GM19351 (cell line): ENCODE data around the gene ZCCHC13.
"Not testable (repeated sequence)": the region's sequence is repeated elsewhere in the genome, so short reads cannot be mapped to it uniquely, and the experiment has no call there.

Source experiments
- ATAC-seq: cut with Tn5 transposase; IDR thresholded peaks from one replicate; pipeline ENCODE4 v1.9.1; 2021; ENCODE audit warnings: mild to moderate bottlenecking, moderate library complexity; ENCODE audit not compliant: unreplicated experiment

ZCCHC13 gene

GRCh38 chrX:74304016-74304415 is at the start of gene ZCCHC13:
Gene ZCCHC13 (plus strand): TSS chrX:74304180. CDS start chrX:74304267, 87 bp downstream.
- ATAC-seq = no peak

GRCh38 chrX:74258111-74258510 is 45.9 kb upstream of the ZCCHC13 start:
- ATAC-seq = not testable (repeated sequence)

- no peak for ATAC-seq
Measured at GRCh38 chrX:74259885-74260491, 44.0 kb upstream of the ZCCHC13 start.

- no peak for ATAC-seq
Measured at GRCh38 chrX:74262452-74263209, 41.3 kb upstream of the ZCCHC13 start.

GRCh38 chrX:74270393-74270792 is 33.6 kb upstream of the ZCCHC13 start:
- no peak for ATAC-seq

GRCh38 chrX:74272230-74272629 is 31.8 kb upstream of the ZCCHC13 start:
- ATAC-seq = peak; percentile 88

- no peak for ATAC-seq
Measured at GRCh38 chrX:74274516-74274915, 29.5 kb upstream of the ZCCHC13 start.

GRCh38 chrX:74277320-74277719 is 26.7 kb upstream of the ZCCHC13 start:
- ATAC-seq = no peak

GRCh38 chrX:74277846-74278245 is 26.1 kb upstream of the ZCCHC13 start:
- no peak for ATAC-seq

- ATAC-seq = peak; percentile 66
Measured at GRCh38 chrX:74280759-74281158, 23.2 kb upstream of the ZCCHC13 start.

GRCh38 chrX:74284391-74284952 is 19.5 kb upstream of the ZCCHC13 start:
- no peak for ATAC-seq

- no peak for ATAC-seq
Measured at GRCh38 chrX:74286950-74287740, 16.8 kb upstream of the ZCCHC13 start.

GRCh38 chrX:74291577-74291963 is 12.4 kb upstream of the ZCCHC13 start:
- ATAC-seq = no peak

- peak; percentile 87 for ATAC-seq
Measured at GRCh38 chrX:74291964-74292807, 11.8 kb upstream of the ZCCHC13 start.

- ATAC-seq = no peak
Measured at GRCh38 chrX:74292808-74293123, 11.2 kb upstream of the ZCCHC13 start.

- ATAC-seq = no peak
Measured at GRCh38 chrX:74293343-74293946, 10.5 kb upstream of the ZCCHC13 start.

- no peak for ATAC-seq
Measured at GRCh38 chrX:74295101-74295500, 8.9 kb upstream of the ZCCHC13 start.

- ATAC-seq = no peak
Measured at GRCh38 chrX:74297766-74298165, 6.2 kb upstream of the ZCCHC13 start.

GRCh38 chrX:74300869-74301268 is 3.1 kb upstream of the ZCCHC13 start:
- no peak for ATAC-seq

- ATAC-seq = no peak
Measured at GRCh38 chrX:74318672-74319071, 14.7 kb downstream of the ZCCHC13 start.
